GM18517 (cell line): ENCODE measurements around the gene LTB.

Experiments
- ATAC-seq: cut with Tn5 transposase; IDR thresholded peaks from one replicate; pipeline ENCODE4 v1.9.1; 2021; ENCODE audit warnings: mild to moderate bottlenecking, moderate library complexity; ENCODE audit not compliant: unreplicated experiment

Gene LTB

GRCh38 chr6:31576897-31577578, 5.2 kb downstream of the LTB start:
- no peak for ATAC-seq

GRCh38 chr6:31575952-31576685, 6.1 kb downstream of the LTB start:
- ATAC-seq: no peak

- ATAC-seq: no peak
Observed at GRCh38 chr6:31575335-31575901, 6.8 kb downstream of the LTB start, which contains the start of gene TNF. Gene TNF (plus strand): TSS chr6:31575565. CDS start chr6:31575742, 177 bp downstream.

GRCh38 chr6:31574106-31575061, 7.8 kb downstream of the LTB start:
- no peak for ATAC-seq

DNA sequence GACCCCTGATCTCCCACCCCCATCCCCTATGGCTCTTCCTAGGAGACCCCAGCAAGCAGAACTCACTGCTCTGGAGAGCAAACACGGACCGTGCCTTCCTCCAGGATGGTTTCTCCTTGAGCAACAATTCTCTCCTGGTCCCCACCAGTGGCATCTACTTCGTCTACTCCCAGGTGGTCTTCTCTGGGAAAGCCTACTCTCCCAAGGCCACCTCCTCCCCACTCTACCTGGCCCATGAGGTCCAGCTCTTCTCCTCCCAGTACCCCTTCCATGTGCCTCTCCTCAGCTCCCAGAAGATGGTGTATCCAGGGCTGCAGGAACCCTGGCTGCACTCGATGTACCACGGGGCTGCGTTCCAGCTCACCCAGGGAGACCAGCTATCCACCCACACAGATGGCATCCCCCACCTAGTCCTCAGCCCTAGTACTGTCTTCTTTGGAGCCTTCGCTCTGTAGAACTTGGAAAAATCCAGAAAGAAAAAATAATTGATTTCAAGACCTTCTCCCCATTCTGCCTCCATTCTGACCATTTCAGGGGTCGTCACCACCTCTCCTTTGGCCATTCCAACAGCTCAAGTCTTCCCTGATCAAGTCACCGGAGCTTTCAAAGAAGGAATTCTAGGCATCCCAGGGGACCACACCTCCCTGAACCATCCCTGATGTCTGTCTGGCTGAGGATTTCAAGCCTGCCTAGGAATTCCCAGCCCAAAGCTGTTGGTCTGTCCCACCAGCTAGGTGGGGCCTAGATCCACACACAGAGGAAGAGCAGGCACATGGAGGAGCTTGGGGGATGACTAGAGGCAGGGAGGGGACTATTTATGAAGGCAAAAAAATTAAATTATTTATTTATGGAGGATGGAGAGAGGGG, 8.8 kb downstream of the LTB start:
- no peak for ATAC-seq

DNA sequence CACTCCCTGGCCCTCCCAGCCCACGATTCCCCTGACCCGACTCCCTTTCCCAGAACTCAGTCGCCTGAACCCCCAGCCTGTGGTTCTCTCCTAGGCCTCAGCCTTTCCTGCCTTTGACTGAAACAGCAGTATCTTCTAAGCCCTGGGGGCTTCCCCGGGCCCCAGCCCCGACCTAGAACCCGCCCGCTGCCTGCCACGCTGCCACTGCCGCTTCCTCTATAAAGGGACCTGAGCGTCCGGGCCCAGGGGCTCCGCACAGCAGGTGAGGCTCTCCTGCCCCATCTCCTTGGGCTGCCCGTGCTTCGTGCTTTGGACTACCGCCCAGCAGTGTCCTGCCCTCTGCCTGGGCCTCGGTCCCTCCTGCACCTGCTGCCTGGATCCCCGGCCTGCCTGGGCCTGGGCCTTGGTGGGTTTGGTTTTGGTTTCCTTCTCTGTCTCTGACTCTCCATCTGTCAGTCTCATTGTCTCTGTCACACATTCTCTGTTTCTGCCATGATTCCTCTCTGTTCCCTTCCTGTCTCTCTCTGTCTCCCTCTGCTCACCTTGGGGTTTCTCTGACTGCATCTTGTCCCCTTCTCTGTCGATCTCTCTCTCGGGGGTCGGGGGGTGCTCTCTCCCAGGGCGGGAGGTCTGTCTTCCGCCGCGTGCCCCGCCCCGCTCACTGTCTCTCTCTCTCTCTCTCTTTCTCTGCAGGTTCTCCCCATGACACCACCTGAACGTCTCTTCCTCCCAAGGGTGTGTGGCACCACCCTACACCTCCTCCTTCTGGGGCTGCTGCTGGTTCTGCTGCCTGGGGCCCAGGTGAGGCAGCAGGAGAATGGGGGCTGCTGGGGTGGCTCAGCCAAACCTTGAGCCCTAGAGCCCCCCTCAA, 9.9 kb downstream of the LTB start, which contains the start of gene LTA:
Gene LTA, plus strand, starts transcription at position 249 of the 871 bp plus-strand sequence. Its CDS starts 454 bp downstream, at position 703.
- no peak for ATAC-seq

DNA sequence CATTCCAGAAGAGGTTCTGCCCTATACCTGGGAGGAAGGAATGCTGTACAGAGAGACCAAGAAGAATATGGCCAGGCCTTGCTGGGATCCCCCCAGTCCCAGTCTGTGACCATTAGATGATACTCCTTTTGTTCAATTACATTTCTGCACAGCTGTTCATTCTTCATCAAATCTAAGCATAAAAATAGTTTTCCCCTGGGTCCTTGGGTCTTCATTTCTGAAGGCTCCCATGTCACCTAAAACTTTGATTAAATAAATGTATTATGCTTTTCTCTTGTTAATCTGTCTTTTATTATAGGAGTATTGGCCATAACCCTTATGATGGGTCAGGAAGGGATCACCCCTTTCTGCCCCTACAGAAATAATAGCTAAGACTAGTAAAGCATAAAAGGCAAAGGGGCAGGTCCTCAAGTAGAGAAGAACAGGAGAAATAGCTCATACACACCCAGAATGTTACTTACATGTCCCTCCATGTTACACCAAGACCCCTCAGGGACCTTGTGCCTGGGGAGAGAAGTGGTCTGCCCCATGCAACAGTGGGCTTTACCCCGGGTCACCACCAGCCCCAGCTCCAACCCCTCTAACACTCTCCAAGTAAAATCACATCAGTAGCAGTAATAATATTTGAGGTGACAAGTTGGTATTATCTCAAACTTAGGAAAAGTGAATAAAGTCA, 12.2 kb downstream of the LTB start:
- ATAC-seq: no peak

GRCh38 chr6:31568537-31568961, 13.7 kb downstream of the LTB start:
- ATAC-seq: peak; percentile 77

DNA sequence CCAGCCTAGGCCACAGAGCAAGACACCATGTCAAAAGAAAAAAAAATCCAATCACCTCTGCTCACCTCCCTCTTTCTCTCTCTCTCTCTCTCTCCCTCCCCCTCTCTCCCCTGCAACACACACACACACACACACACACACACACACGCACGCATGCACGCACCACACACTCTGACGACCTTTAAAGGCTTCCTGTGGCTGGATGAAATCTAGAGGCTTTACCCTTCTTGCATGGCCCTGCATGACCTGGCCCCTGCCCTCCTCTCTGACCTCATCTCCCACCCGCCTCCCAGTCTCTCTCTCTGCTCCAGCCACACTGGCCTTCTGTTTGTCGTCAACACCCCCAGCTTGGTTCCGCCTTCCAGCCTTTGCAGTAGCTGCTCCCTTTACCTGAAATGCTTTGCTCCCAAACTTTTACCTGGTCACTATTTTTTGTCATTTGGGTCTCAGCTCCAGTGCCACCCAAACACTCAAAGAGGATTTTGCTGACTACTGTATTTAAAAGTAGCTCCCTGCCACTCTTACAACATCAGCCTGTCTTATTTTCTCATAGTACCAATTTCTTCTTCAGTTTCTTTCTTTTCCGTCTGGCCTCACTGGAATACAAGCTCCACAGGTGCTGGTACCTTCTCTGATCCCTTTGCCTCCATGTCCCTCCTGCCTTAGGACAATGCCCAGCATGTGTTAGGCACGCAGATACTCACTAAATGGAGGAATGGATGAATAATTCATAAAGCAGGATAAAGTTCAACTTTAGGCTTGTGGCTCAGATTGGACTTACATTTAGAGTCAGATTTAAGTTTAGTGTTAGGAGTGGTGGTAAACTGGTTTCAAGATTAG, 14.5 kb downstream of the LTB start:
- ATAC-seq: no peak

DNA sequence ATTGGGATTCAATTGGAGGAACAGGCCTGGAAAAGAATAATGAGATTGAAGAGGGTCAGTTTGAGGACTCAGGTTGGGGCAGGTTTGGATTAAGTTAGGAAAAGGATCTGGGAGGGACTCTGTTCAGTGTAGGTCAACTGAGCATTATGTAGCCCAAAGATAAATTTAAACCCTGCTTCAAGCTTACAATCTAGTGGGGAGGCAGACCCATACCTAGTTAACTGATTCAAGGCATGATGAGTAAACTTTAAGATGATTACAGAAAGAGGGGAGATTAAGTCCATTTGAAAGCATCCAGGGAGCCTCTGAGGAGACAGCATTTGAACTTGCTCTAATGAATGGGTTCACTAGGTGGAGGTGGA, 21.5 kb downstream of the LTB start:
- ATAC-seq: no peak

DNA sequence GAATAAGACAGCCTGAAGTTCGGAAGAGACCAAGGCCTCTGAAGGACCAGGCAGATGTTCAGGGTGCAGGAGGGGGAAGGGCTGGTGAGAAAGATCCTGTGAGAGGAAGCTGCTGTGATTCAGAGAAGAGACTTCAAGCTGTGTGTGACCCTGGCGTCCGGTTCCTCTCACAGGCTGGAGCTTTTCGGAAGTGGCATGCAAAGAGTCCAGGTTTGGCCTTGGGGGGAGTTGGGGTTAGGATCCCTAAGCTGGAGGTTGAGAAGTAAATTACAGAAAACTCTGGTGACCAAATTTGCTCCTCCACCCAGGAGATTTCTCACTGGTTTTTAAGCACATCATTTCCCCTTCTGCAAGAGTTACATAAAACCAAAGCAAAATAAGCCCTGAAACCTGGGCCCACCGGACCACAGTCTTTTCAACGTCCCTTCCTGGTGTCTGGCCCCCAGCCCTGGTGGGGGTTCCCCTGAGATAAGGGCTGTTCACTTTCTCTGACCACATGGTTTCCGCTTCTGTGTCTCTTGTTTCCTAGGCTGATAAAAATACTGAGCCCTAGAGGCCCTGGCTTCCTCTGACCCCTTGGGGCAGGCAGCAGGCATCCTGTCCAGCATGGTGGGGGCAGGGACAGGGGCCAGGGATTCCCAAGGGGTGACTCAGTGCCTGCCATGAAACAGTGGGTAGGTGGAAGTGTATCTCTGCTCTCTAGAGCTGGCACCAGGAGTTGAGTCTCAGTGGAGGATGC, 22.1 kb downstream of the LTB start:
- ATAC-seq: peak; percentile 66

DNA sequence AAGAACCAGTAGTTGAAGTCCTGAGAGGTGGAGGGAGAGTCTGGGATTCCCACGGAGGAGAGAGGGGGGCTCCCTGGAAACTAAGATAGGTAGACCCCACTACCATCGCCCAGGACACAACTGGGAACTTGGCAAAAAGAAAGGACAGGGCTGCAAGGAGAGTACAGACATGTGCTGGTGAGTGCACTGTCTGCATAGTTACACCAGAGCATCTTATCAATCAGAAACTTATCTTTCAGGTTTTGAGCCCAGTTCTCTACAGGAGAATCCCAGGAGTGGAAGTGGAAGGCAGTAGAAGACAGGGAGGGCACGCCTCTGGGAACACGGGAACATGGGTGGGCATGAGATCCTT, 22.6 kb downstream of the LTB start:
- ATAC-seq: no peak

DNA sequence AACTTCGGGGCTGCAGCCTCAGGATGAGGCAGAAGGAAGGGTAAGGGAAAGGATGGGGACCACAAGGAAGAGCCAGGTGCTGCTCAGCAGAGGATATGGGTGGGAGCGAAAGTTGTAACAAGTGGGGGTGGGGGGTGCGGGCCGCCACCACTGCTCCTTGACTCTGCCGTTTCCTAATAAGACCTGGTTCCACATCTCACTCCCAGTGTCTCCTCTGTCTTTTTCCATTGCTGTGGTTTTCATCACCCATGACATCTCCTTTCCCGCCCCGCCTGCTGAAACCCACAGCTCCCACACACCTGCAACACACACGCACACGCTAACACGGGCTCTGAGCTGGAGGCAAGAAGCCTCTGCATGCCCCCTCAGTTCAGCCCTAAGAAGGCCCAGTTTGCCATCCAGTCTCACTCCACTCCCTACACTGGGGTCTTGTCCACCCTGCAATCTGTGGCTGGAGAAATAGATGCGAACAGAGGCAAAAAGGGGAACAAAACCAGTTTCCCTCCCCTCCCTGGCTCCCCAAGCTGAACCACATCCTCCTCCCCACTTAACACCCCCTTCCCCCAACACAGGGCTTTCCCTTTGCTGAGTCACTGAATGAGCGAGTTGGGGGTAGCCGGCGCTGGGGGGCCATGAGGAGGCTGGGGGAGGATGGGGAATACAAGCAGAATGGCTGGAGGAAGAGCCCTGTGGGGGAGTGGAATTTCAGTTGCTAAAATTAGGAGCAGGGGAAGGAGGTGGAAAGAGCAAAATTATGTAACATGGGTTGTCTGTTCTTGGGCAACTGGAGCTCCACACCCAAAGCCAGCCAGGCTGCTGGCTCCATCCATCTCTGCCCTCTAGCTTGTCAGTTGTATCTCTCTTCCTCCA, 23.4 kb downstream of the LTB start:
- no peak for ATAC-seq

DNA sequence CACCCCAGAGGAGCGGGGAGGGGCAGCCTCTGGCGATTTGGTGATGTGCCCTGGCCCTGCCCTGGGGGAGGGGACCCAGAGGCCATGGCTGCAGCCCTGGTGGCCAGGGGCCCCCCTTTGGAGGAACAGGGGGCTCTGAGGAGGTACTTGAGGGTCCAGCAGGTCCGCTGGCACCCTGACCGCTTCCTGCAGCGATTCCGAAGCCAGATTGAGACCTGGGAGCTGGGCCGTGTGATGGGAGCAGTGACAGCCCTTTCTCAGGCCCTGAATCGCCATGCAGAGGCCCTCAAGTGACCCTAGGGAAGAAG, 24.0 kb downstream of the LTB start:
- ATAC-seq: no peak

DNA sequence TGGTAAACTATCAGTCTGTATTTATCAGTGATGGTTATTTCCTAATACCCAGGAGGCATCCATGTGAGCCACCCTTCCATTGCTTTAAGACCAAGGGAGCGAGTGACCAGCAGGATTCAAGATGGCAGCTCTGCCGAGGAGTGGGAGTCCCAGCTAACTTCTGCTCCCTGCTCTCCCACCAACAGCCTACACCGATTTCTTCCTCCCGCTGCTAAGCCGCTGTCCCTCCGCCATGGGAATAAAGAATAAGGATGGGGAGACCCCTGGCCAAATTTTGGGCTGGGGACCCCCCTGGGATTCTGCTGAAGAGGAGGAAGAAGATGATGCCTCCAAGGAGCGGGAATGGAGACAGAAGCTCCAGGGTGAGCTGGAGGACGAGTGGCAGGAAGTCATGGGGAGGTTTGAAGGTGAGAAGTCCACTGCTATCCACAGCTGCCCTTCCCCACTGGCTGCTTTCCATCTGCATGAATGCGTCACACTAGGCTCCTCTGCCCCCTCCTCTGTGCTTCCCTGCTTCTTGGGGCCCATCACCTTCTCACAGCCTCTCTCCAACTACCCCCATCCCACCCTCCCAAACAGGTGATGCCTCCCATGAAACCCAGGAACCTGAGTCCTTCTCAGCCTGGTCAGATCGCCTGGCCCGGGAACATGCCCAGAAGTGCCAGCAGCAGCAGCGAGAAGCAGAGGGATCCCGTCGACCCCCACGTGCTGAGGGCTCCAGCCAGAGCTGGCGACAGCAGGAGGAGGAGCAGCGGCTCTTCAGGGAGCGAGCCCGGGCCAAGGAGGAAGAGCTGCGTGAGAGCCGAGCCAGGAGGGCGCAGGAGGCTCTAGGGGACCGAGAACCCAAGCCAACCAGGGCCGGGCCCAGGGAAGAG, 24.5 kb downstream of the LTB start:
- no peak for ATAC-seq
